WTC11 (cell line): ENCODE measurements around the gene AIP.

ENCODE experiments used
- CTCF ChIP-seq: fragments of 200-600 bp; IDR thresholded peaks from 2 replicates; pipeline ENCODE4 v1.8.0; 2022; ENCODE audit warnings: antibody characterized with exemption
- ERG ChIP-seq: fragments of 250-450 bp; sonication (Bioruptor Pico); IDR thresholded peaks from 2 replicates; pipeline ENCODE4 v1.8.0; 2021; ENCODE audit warnings: mild to moderate bottlenecking
- FOXP1 ChIP-seq: sonication (generic); formaldehyde crosslinking; IDR thresholded peaks from 2 replicates; pipeline ENCODE4 v1.8.0; 2022; ENCODE audit warnings: missing genetic modification reagents, mild to moderate bottlenecking, moderate library complexity, borderline replicate concordance
- FOXP4 ChIP-seq: sonication (generic); formaldehyde crosslinking; IDR thresholded peaks from 2 replicates; pipeline ENCODE4 v1.8.0; 2022; ENCODE audit warnings: mild to moderate bottlenecking, missing genetic modification reagents
- NR1H2 ChIP-seq: sonication (generic); formaldehyde crosslinking; IDR thresholded peaks from 2 replicates; pipeline ENCODE4 v1.9.0; 2021; ENCODE audit warnings: mild to moderate bottlenecking, moderate library complexity, missing genetic modification reagents
- PREB ChIP-seq: sonication (generic); formaldehyde crosslinking; IDR thresholded peaks from 2 replicates; pipeline ENCODE4 v1.8.1; 2022; ENCODE audit warnings: mild to moderate bottlenecking, missing genetic modification reagents, moderate library complexity, borderline replicate concordance

GRCh38 chr11:67434395-67434881 lies 48.4 kb upstream of the AIP start:
- TF ChIP-seq ERG (CRISPR knock-in tag) (no peak), NR1H2 (CRISPR knock-in tag) (no peak), PREB (CRISPR knock-in tag) (no peak), FOXP1 (no peak), CTCF (no peak), FOXP4 (no peak)
